COLO668 (cell line): Measurements from ENCODE around the gene TACC2.
"Not testable (repeated sequence)": the region's sequence is repeated elsewhere in the genome, so short reads cannot be mapped to it uniquely, and the experiment has no call there.

Experiments
- DNase-seq: peaks from one replicate; lab custom pipeline; 2025; ENCODE audit not compliant: unreplicated experiment; lab: John Stamatoyannopoulos, UW

TACC2 gene, protein sequence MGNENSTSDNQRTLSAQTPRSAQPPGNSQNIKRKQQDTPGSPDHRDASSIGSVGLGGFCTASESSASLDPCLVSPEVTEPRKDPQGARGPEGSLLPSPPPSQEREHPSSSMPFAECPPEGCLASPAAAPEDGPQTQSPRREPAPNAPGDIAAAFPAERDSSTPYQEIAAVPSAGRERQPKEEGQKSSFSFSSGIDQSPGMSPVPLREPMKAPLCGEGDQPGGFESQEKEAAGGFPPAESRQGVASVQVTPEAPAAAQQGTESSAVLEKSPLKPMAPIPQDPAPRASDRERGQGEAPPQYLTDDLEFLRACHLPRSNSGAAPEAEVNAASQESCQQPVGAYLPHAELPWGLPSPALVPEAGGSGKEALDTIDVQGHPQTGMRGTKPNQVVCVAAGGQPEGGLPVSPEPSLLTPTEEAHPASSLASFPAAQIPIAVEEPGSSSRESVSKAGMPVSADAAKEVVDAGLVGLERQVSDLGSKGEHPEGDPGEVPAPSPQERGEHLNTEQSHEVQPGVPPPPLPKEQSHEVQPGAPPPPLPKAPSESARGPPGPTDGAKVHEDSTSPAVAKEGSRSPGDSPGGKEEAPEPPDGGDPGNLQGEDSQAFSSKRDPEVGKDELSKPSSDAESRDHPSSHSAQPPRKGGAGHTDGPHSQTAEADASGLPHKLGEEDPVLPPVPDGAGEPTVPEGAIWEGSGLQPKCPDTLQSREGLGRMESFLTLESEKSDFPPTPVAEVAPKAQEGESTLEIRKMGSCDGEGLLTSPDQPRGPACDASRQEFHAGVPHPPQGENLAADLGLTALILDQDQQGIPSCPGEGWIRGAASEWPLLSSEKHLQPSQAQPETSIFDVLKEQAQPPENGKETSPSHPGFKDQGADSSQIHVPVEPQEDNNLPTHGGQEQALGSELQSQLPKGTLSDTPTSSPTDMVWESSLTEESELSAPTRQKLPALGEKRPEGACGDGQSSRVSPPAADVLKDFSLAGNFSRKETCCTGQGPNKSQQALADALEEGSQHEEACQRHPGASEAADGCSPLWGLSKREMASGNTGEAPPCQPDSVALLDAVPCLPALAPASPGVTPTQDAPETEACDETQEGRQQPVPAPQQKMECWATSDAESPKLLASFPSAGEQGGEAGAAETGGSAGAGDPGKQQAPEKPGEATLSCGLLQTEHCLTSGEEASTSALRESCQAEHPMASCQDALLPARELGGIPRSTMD (N-terminal part only)

DNA sequence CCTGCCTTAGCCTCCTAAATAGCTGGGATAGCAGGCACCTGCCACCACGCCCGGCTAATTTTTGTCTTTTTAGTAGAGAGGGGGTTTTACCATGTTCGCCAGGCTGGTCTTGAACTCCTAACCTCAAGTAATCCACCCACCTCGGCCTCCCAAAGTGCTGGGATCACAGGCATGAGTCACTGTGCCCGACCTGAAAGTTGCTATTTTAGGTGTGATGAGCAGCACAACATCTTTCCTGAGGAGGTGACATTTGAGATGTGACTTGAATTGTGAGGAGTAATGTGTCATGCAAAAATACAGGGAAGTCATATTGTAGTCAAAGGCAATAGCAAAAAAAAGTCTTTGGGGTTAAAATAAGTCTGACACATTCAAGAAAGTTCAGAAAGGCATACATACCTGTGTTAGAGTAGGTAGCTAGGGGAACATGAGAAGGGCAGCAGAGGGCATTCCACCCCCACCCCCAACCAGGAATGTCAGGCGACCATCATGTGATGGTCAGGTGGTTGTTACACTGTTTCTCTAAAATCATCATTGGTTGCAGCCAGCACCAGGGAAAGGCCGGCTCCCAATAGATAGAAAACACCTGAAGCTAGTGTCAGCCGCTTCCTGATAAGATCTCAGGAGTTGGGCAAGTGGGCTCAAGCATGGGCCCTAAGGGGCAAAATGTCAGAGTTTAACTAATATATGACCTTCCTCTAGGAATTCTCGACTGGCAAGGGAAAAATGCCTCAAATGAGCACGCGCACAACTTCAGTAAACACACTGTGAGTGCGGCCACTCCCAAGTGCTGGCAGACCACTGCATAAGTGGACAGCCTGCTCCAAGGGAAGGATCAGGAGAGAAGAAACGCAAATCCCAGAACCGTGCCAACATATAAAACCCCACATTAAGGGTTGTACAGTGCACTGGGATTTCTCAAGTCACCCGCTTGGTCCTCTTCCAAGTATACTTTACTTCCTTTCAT is at the start of gene TACC2:
Gene TACC2, plus strand, starts transcription at position 803 of the 964 bp plus-strand sequence. CDS start 32,819 bp downstream, outside the sequence.
- DNase-seq, result no peak

GRCh38 chr10:121941532-121941931 is 47.4 kb upstream of the TACC2 start:
- no peak for DNase-seq

- DNase-seq, result no peak
These were observed 46.1 kb upstream of the TACC2 start for GRCh38 chr10:121942749-121943416.

- DNase-seq, result no peak
These were observed 41.3 kb upstream of the TACC2 start for GRCh38 chr10:121947343-121948330.

- DNase-seq, result no peak
These were observed 39.9 kb upstream of the TACC2 start for GRCh38 chr10:121949049-121949448.

- DNase-seq, result no peak
These were observed 39.5 kb upstream of the TACC2 start for GRCh38 chr10:121949451-121949850.

GRCh38 chr10:121952226-121952625 is 36.7 kb upstream of the TACC2 start:
- DNase-seq, result no peak

- no peak for DNase-seq
These were observed 32.6 kb upstream of the TACC2 start for GRCh38 chr10:121956111-121957061.

- DNase-seq, result no peak
These were observed 29.3 kb upstream of the TACC2 start for GRCh38 chr10:121959671-121960070.

DNA sequence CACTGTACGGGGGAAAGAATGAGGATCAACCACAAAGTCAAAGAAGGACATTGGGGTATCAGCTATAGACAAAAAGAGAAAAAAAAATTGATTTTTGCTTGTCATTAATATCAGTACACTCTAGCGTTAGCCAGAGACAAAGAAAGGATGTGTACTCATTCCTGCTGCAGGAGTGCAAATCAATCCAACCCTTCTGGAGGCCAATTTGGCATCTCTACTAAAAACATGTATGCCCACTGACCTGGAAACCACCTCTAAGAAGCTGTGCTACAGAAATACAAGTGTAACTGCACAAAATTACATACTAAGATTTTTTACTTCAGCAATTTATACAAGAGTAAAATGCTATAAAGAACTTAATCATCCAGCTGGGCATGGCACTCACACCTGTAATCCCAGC is 27.5 kb upstream of the TACC2 start:
- DNase-seq, result no peak

- no peak for DNase-seq
These were observed 23.0 kb upstream of the TACC2 start for GRCh38 chr10:121965996-121966395.

DNA sequence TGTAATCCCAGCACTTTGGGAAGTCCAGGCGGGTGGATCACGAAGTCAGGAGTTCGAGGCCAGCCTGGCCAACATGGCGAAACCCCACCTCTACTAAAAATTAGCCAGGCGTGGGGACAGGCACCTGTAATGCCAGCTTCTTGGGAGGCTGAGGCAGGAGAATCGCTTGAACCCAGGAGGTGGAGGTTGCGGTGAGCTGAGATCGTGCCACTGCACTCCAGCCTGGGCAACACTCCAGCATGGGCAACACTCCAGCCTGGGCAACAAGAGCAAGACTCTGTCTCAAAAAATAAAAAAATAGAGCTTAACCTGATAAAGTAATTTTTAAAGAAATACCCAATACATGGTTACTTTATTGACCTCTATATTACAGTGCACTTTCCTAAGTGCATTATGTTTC is 19.9 kb upstream of the TACC2 start:
- not testable (repeated sequence) for DNase-seq

DNA sequence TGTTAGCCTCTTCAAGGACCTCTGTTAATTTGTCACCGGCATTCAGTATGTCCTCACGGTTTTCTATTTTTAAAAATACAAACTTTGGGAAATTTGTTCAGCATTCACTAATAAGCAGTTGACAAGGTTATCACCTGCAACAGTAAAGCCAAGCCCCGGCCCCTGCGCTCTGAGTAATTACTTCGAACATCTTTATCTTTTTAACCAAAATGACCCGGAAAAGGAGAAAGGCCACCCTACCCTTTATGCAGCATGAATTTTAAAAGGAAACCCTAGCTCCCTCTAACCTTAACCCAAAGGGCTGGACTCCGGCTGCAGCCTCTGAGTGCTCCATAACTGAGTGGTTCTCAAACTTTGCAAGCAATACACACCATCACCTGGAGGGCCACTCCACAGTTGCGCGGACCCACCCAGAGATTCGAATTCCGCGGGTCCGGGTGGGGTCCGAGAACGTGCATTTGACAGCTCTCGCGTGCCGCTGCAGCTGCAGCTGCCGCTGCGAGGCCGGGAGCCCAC is 14.9 kb upstream of the TACC2 start:
- no peak for DNase-seq

GRCh38 chr10:121974535-121975294 is 14.2 kb upstream of the TACC2 start, which contains the start of gene NSMCE4A:
TSS of gene NSMCE4A (minus strand) at chr10:121975217. CDS start at chr10:121975165, 52 bp downstream.
- peak; percentile 81 for DNase-seq

DNA sequence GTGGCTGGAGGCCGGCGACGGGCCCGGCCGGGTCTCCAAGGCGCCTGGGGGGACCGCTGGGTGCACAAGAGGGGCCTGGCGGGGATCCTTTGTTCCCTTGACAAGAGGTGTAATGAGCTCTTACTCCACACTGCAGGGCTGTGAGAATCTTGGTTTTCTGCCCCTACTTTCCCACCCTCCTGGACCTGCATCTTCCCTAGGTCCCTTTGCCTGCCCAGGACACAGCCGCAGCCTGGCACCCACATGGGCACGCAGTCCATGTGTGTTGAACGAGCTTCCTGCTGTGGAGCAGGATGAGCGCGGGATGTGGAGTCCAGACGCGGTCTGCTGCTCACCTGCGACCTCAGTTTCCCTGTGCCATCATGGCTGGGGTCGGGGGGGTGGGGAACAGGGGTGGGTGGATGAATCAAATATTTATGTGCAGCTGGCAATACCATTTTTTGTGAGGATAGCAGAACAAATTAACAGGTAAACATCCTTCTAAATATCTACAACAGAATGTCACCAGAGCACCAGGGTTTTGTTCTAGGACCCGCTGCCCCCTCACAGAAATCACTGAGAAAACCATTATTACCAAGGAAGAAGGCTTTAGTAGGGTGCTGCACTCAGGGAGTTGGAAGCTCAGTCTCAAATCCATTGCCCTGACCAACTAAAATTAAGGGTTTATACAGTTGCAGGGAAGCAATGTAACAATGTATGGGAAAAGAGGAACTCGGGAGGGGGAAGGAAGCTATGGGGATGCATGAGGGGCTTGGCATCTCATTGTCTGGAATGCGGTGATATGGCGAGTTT is 13.5 kb upstream of the TACC2 start:
- no peak for DNase-seq
